Fibroblast of skin of scalp (primary cell): Measurements from ENCODE around the gene GRHL3.
A peak's percentile ranks its signal among the peaks of the same experiment; 100 is the strongest.

Experiments
- DNase-seq: peaks from one replicate; pipeline ENCODE4 v3.0.0-alpha.2; 2013

The GRHL3 gene

DNA sequence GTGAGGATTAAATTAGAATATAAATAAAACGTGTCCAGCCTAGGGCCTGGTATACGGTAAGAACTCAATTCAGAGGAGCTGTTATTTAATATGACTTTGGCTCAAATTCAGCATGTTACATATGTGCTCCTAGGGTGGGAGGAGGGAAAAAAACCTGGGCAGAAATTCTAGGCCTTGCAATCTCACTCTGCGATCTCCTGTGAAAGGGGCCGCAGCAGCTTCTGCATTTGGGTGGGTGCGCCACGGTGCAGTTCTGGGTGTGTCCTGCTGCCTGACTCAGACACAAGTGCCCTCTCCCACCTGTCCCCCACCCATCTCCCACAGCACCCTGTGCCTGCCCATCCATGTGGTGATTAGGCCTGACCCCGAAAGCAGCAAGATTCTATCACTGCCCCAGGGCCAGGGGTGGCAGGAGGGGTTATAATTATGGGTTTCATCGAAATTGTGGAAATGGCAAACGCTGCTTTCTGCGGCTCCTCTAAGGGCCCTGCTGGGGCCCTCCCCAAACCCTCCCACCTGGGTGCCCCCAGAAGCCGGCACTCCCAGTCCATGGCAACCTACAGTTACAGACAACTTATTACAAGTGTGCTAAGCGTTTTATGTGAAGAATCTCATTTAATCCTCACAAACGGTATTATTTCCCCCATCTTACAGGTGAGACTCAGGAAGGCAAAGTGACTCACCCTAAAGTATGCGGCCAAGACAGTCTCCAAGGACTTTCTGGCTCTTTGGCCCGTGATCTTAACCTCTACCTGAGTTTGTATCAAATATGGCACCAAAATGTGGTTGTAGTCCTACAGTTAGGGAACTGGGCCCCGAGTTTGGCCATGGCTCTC lies 25.5 kb upstream of the GRHL3 start:
- DNase-seq: no peak

DNA sequence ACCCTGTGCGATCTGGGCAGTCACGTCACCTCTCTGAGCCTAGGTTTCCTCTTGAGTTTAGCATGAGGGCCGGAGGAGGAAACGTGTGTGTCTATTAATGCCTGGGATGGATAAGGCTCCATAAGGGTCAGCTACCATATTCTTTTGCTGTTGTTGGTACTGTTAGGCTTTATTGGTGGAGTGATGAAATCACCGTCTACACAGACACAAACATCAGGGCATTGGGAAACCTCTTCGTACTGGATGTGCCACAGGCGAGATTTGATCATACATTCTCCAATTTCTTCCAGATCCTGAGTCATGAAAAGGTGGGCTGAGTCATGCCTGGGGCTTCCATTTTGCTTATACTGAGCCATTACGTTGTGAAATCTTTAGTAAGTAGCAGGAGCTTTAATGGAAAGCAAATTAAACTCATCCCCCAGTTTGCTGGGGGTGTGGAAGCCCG lies 24.9 kb upstream of the GRHL3 start:
- peak; percentile 86 for DNase-seq

- DNase-seq: no peak
These were observed 24.3 kb upstream of the GRHL3 start for GRCh38 chr1:24294716-24295371.

- DNase-seq: no peak
These were observed 23.6 kb upstream of the GRHL3 start for GRCh38 chr1:24295535-24295934.

GRCh38 chr1:24297187-24297851 lies 21.8 kb upstream of the GRHL3 start:
- no peak for DNase-seq

DNA sequence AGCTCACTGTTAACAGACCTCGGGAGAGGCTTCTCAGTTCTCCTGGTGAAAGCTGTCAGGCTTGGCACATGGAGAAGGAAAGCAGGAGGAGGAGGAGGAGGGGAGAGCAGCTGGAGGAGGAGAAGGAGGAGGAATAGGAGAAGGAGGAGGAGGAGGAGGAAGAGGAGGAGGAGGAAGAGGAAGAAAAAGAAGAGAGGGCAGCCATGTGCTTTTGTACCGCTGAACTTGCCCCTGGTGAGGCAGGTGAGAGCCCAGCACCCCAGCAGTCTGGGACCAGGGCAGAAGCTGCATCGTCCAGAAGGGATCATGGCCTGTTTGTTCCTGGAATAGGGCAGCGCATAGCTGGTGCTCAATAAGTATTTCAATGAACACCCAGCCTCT lies 21.3 kb upstream of the GRHL3 start:
- no peak for DNase-seq

DNA sequence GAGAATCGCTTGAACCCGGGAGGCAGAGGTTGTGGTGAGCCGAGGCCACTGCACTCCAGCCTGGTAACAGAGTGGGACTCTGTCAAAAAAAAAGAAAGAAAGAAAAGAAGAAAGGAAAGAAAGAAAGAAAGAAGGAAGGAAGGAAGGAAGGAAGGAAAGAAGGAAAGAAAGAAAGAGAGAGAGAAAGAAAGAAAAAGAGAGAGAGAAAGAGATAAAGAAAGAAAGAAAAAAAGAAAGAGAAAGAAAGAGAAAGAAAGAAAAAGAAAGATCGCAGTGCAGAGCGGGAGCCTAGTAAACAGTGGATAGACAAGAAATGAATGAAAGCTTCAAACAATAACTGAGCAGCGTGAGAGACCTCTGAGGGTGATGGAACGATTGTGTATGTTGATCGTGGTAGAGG lies 20.6 kb upstream of the GRHL3 start:
- DNase-seq: no peak

DNA sequence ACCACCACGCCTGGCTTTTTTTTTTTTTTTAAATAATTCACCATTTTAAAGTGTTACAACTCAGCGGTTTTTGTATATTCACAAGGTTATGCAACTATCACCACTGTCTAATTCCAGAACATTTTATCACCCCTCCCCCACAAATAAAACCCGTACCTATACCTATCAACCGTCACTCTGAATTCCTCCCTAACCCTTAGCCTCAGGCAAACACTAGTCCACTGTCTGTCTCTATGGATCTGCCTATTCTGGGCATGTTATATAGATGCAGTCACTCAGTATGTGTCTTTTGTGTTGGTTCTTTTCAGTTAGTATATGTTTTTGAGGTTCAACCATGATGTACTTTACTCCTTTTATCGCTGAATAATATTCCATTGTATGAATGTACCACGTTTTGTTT lies 19.3 kb upstream of the GRHL3 start:
- no peak for DNase-seq

- DNase-seq: no peak
These were observed 18.0 kb upstream of the GRHL3 start for GRCh38 chr1:24300971-24301784.

DNA sequence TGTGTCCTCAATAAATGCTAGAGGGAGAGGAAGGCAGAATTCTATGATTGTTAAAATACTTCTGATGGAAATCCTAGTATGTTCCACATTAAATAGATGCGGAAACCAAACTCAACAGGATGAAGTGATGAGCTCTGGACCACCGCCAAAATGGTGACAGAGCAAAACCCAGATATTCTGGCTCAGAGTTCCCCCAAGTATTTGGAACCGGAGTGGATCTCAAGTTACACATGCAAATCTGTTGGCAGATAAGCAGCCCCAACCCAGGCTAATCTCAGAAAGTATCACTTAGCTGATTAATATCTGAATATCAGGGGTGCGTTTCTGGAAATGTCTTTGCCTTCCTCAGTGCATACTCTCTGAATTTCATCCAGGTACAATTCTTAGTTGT lies 17.4 kb upstream of the GRHL3 start:
- peak; percentile 63 for DNase-seq

- DNase-seq: no peak
These were observed 16.9 kb upstream of the GRHL3 start for GRCh38 chr1:24302209-24302611.

DNA sequence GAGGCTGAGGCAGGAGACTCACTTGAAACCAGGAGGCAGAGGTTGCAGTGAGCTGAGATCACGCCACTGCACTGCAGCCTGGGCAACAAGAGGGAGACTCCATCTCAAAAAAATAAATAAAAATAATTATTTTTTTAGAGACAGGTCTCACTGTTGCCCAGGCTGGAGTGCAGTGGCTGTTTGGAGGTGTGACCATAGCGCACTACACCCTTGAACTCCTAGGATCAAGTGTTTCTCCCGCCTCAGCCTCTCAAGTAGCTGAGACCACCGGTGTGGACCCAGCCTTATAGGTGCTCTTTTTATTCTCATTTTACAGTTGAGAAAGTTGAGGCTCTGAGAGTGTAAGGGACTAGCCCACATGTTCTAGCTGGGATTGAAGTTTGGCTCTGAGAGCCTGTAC lies 15.6 kb upstream of the GRHL3 start:
- no peak for DNase-seq

DNA sequence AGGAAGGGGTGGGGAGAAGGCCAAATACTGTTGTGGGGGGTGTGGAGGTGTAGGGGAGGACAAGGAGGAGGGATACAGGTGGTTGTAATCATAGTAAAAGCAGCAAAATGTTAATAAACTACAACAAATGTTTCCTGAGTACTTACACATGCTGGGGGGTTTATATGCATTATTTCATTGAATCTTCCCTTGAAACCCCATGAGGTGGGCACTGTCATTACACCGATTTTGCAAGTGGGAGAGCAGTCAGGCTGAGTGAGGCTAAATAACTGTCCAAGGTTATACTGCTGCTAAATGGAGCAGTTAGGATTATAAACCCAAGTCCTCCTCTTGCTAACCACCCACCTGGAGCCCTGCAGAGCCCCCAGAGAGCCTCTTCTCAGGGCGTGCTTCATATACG lies 14.4 kb upstream of the GRHL3 start:
- no peak for DNase-seq

GRCh38 chr1:24308365-24309015 lies 10.7 kb upstream of the GRHL3 start:
- DNase-seq: peak; percentile 39

GRCh38 chr1:24309762-24310485 lies 9.2 kb upstream of the GRHL3 start:
- DNase-seq: no peak

DNA sequence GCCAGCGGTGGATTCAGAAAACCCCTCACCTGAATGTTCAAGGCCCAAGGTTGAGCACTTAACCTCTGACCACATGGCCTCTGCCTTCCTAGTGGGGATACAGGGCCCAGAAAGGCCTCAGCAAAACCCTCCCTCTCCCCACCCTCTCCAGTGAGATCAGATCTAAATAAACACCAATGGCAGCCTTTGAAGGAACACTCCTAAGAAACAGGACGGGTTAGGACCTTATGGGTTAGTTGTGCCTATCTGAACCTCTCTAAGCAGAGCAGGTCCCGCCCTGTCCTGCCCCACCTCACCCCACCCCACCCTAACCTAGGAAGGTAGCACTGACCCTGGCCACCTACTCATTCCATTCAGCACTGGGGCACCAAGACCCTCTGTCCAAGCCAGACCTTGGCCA lies 7.9 kb upstream of the GRHL3 start:
- no peak for DNase-seq

- DNase-seq: no peak
These were observed 7.4 kb upstream of the GRHL3 start for GRCh38 chr1:24311741-24312140.

- DNase-seq: peak; percentile 37
These were observed 3.8 kb upstream of the GRHL3 start for GRCh38 chr1:24315391-24315790.

DNA sequence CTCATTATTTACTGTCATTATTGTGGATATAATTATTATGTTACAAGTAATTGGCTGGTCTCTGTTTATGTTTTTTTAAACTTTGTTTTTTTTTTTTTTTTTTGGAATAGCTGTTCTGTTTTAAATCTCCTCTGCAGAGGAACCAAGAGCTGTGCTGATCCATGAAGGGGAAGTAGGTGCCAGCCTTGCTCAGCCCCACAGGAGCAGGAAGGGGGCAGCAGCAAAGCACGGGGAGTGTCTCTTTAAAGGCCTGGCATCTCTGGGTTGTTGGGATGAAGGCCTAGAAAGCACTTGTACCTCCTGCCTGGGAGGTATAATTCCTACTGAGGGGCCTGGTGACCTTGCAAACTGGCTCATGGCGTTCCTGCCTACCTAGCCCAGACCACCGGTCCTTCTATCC lies 2.5 kb upstream of the GRHL3 start:
- DNase-seq: no peak

- no peak for DNase-seq
These were observed 2.1 kb upstream of the GRHL3 start for GRCh38 chr1:24317081-24317480.

- DNase-seq: peak; percentile 60
These were observed 1.1 kb upstream of the GRHL3 start for GRCh38 chr1:24317956-24318614.
